ENCODE measurements around the gene C6orf52.
A peak's percentile ranks its signal among the peaks of the same experiment; 100 is the strongest.
"Not testable (repeated sequence)": the region's sequence is repeated elsewhere in the genome, so short reads cannot be mapped to it uniquely, and the experiment has no call there.

The C6orf52 gene

GRCh38 chr6:10694302-10695085 lies at the start of gene C6orf52, which contains the start of gene PAK1IP1:
C6orf52 (minus strand) TSS chr6:10694616; CDS start chr6:10687550, 7,066 bp downstream.
PAK1IP1 (plus strand) TSS chr6:10694972; CDS start chr6:10694986, 14 bp downstream.
- DNase-seq (ENCODE audit: low spot score), result peak; percentile 92

DNA sequence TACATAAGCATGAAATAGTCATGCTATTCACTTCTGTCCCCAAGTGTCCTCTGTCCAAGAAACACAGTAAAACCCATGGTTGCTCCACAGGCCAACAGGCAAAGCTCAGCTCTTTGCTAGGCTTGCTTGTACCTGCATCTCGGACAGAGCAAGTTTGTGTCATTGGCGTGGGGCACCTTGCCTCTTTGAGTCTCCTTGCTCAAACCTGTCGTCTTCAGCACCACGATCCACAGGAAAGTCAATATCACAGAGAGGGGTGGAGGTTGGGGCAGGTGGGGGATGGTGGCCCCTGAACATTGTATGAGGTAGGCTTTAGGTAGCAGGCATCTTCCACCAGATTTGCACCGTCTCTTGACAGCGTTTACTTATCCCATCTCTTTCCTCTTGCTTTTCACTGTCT lies 49.1 kb upstream of the C6orf52 start:
- DNase-seq (ENCODE audit: low spot score), result no peak

GRCh38 chr6:10742251-10742650 lies 47.8 kb upstream of the C6orf52 start:
- no peak for DNase-seq (ENCODE audit: low spot score)

GRCh38 chr6:10741643-10742042 lies 47.2 kb upstream of the C6orf52 start:
- DNase-seq (ENCODE audit: low spot score), result not testable (repeated sequence)

DNA sequence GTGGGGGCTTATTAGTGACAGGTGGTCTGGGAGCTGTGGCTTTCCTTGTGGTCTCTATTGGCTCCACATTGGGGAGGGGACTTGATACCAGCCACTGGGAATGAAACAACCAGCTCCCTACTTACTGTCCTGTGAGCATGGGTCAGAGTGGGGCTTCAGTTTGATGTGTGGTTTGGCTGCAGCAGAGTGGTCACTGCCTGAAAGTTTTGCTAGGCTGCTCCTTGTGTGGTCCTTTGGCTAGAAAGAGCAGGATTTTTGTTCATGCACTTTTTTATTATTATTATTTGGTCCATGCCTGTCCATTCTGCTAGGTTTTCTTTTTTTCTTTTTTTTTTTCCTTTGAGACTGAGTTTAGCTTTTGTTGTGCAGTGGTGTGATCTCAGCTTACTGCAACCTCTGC lies 45.6 kb upstream of the C6orf52 start:
- DNase-seq (ENCODE audit: low spot score), result no peak

DNA sequence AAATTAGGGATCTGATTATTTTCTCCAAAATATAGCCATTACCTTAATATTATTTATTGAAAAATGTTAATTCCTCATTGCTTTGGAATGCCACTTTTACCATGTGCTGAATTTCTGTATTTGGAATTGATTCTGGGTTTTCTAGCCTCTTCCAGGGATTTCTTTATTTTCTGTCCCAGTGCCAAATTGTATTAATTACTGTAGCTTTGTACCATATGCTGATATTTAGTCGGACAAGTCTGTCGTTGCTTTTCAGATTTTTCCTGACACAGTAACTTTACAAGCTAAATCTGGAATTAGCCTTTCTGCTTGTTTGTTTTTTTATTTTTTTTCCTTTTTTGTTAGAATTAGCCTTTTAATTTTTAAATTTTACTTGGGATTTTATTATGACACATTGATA lies 42.3 kb upstream of the C6orf52 start:
- DNase-seq (ENCODE audit: low spot score), result no peak

- no peak for DNase-seq (ENCODE audit: low spot score)
Observed at GRCh38 chr6:10733863-10734262, 39.4 kb upstream of the C6orf52 start.

- no peak for DNase-seq (ENCODE audit: low spot score)
Observed at GRCh38 chr6:10733151-10733715, 38.8 kb upstream of the C6orf52 start.

DNA sequence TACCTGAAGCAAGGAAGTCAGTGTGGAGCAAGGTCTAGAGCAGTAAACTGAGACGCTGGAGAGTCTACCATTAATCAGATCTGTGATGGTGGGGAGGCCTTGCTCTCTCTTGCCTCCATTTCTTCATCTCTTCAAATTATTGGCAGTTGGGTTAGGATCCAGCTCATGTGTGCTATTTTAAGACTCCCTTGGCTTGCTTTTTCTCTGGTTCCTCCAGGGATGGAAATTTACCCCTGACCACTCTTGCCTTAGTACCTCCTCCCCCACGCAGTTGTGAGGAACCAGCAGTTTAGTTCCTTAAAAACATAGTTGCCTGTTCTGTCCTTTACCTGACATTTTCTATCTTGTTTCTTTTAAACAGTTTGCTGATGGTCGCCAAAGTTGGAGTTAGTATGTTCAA lies 35.8 kb upstream of the C6orf52 start:
- no peak for DNase-seq (ENCODE audit: low spot score)

- no peak for DNase-seq (ENCODE audit: low spot score)
Observed at GRCh38 chr6:10725716-10726115, 31.3 kb upstream of the C6orf52 start.

DNA sequence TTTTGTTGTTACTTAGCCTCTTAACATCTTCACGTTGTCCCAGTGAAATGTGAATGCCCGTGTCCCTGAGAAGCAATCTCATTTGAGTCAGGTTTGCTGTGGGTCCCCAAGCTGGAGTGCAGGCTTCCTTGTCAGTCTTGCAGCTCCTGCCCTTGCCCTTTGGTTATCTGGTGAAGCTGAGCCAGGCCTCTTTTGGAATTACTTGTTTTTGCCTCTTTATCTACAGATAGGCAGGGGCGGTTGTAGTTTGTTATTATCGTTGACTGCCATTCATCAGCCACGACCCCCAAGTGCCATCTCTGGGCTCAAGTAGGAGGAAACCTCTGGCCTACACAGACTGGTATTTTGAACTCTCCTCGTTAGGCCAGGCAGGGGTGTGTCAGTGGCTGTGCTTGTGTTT lies 30.6 kb upstream of the C6orf52 start:
- no peak for DNase-seq (ENCODE audit: low spot score)

DNA sequence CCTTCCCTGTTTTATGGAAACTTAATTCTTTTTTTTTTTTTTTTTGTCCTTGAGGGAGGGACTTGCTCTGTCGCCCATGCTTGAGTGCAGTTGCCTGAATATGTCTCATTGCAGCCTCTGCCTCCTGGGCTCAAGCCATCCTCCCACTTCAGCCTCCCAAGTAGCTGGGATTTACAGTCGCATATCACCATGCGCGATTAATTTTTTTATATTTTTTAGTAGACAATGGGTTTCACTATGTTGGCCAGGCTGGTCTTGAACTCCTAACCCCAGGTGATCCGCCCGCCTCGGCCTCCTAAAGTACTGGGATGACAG lies 29.1 kb upstream of the C6orf52 start:
- DNase-seq (ENCODE audit: low spot score), result no peak

DNA sequence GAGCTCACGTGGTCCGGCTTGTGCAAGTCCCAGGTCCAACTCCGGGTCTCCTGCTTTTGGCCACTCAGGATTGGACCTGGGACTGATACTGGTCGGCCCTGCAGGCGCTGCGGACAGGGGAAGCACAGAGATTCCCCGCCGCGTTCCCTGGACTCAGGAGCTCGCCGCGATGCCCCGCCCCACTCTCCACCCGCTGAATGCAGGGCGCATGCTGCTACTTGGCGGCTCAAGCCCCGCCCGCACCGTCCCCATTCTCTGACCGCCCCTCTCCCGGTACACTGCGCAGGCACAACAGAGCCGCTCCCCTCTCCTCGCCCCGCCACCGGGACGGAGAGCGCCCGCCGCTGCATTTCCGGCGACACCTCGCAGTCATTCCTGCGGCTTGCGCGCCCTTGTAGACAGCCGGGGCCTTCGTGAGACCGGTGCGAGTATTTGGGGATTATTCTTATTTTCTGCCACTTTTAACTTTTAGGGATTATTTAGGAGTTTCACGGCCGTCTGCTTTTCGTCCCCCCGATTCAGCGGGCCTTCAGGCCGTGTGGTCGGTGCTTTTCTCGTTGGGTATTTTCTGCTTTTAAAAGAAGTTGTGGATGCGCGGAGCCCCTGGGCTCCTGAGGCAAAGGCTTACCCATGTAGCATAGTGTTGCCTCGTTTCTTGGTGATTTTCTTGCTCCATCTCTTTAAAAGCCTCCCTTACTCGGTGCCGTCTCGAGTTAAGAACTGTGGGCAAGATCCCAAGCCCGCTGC lies 28.6 kb upstream of the C6orf52 start, which contains the start of gene TMEM14C:
Gene TMEM14C, plus strand, starts transcription at position 251 of the 747 bp plus-strand sequence. CDS start 1,544 bp downstream, outside the sequence.
- DNase-seq (ENCODE audit: low spot score), result peak; percentile 99

- no peak for DNase-seq (ENCODE audit: low spot score)
Observed at GRCh38 chr6:10722570-10722819, 28.1 kb upstream of the C6orf52 start.

GRCh38 chr6:10721850-10722569 lies 27.6 kb upstream of the C6orf52 start:
- no peak for DNase-seq (ENCODE audit: low spot score)

- not testable (repeated sequence) for DNase-seq (ENCODE audit: low spot score)
Observed at GRCh38 chr6:10720960-10721849, 26.8 kb upstream of the C6orf52 start.

- DNase-seq (ENCODE audit: low spot score), result no peak
Observed at GRCh38 chr6:10720265-10720959, 26.0 kb upstream of the C6orf52 start.

- no peak for DNase-seq (ENCODE audit: low spot score)
Observed at GRCh38 chr6:10719964-10720264, 25.5 kb upstream of the C6orf52 start.

- no peak for DNase-seq (ENCODE audit: low spot score)
Observed at GRCh38 chr6:10719296-10719963, 25.0 kb upstream of the C6orf52 start.

- DNase-seq (ENCODE audit: low spot score), result no peak
Observed at GRCh38 chr6:10713962-10714361, 19.5 kb upstream of the C6orf52 start.

DNA sequence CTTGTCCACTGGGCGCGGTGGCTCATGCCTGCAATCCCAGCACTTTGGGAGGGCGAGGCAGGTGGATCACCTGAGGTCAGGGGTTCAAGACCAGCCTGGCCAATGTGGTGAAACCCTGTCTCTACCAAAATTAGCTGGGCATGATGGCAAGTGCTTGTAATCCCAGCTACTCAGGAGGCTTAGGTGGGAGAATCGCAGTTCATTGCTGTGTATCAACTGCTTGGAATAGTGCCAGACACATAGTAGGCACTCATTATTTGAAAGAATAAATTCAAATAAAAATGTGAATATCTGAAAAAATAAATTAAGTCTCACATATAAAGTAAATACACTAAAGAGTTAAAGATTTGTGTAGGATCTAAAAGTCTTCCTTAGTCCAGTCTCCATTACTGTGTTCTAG lies 2.2 kb upstream of the C6orf52 start:
- DNase-seq (ENCODE audit: low spot score), result no peak
